ENCODE measurements around the gene DIAPH3.

DIAPH3 gene

DNA sequence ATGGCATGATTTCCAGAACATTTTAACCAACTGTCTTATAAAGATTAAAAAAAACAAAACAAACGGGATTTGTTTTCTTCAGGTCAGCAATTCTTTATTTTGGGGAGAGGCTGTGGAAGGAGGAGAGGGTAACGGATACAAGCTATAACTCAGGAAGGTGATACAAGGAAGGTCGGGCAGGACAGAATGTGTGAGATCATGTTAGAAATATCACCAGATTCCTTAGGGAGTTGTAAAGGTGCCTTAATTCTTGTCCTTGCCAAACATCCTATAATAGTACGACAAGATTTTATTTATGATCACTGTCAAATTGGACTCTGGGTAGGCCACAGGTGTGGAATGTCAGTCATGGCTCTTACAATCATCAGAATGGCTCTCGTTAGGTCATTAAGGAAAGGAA lies 503.1 kb downstream of the DIAPH3 start:
- DNase-seq = no peak

- DNase-seq = no peak
Observed at GRCh38 chr13:59659981-59660380, 503.7 kb downstream of the DIAPH3 start.

DNA sequence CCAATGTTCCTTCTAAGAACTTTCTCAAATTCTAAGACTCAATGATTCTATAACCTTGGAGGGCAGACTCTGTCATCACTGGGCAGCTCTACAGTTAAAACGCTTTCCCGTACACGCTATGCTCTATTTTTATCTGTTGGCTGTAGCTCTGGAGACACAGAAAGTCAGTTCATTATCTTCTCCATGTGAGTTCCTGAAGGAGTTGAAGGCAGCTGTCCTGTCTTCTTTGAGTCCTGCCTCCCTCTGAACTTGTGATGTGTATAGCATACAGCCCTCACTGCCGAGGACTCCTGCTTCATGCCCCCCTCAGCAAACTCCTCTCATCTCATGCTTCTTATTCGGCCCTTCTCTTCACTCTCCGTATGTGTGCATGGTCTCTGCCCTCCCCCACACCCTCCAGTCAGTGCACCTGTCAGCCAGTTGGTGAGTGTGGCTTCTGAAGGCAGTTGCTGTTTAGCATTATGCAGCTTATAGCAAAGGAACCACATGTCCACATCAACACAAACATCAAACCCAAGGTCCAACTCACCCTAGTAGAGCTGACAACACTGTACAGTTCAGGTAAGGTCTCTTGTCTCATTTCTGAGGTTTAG lies 504.9 kb downstream of the DIAPH3 start:
- DNase-seq = no peak

- DNase-seq = no peak
Observed at GRCh38 chr13:59658027-59658737, 505.5 kb downstream of the DIAPH3 start.

- DNase-seq = no peak
Observed at GRCh38 chr13:59653916-59654315, 509.8 kb downstream of the DIAPH3 start.

DNA sequence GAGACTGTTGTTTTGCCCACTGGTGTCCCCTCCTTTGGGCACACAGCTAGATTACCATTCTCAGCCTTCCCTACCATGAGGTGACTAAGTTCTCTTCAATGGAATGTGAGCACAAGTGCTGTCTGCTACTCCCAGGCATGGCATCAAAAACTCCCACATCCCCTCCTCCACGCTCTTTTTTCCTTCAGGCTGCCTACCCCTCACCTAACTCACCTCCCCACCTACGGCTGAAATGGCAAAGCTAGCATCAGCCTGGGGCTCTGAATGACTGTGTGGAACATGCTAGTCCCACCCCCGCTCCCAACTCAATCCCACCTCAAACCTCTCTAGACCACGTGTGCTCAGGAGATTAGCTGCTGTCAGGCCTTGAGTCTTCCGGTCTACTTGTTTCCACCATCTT lies 512.2 kb downstream of the DIAPH3 start:
- no peak for DNase-seq

- no peak for DNase-seq
Observed at GRCh38 chr13:59643906-59644626, 519.7 kb downstream of the DIAPH3 start.

DNA sequence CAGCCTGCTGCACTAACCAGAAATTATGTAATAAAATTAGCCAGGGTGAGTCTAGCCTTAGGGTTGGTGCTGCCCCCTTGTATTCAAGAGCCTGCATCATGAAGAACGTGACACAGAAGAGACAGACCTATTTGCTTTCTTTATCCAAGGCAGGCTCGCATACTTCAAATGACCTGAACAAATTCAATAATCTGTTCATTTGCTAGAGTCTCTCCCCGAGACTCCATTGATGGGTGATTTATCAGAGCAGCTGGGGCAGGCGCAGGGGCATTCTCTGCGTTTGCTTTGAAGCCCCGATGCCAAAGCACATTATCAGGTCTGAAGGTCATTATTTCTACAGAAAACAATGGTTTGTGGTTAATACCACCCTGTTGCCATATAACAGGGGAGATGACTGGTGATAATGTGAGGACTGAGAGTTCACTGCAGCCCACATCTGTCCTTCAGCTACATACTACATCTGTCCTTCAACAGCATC lies 520.3 kb downstream of the DIAPH3 start:
- peak; percentile 14 for DNase-seq

DNA sequence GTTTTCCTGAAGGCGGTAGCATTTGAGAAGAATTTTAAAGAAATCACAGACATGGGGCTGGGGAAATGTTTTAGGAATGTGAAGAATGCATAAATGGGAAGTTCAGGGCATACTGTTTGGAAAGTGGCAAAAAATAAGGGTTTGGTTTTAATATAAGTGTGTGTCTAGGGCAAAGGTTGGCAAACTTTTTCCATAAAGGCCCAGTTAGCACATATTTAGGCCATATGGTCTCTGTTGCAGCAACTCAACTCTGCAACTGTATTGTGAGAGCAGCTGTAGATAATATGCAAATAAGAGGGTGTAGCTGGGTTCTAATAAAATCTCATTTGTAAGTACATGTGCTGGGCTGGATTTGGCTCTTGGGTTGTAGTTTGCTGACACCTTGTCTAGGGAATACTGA lies 521.9 kb downstream of the DIAPH3 start:
- no peak for DNase-seq

GRCh38 chr13:59641261-59641660 lies 522.5 kb downstream of the DIAPH3 start:
- no peak for DNase-seq

DNA sequence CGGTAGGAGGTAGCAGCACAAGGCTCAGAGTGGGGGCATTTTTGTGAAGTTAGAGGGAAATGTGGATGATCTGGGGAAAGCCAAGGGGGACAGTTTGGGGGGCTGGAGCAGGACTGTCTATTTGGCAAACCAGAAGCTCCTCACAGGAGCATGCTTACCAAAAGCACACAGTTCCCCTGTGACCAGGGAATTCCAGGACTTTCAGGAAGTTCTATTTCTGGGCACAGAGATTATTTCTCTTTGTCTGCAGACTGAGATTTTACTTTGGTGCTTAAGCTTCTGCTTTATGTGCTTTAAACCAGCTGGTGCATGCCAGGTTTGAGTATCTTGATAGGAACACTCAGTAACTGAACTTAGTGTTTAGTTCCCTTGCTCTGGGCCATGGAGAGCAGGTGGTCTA lies 525.3 kb downstream of the DIAPH3 start:
- DNase-seq = no peak

- DNase-seq = no peak
Observed at GRCh38 chr13:59635589-59635988, 528.1 kb downstream of the DIAPH3 start.

DNA sequence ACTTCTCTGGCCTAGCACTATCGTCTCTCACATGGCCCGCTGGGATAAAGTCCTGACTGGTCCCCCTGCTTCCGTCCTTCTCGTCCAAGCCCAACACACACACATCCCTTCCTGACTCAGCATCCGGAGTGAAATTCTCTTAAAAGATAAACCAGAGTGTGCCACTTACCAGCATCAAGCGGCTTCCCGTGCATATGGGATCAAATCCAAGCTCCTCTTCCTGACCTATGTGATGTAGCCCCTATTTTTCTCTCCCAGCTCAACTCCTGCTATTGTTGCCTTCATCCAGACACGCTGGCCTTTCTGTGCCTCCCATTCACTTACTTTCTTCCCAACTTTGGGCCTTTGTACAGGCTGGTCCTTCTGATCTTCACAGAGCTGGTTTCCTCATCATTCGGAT lies 530.4 kb downstream of the DIAPH3 start:
- no peak for DNase-seq

DNA sequence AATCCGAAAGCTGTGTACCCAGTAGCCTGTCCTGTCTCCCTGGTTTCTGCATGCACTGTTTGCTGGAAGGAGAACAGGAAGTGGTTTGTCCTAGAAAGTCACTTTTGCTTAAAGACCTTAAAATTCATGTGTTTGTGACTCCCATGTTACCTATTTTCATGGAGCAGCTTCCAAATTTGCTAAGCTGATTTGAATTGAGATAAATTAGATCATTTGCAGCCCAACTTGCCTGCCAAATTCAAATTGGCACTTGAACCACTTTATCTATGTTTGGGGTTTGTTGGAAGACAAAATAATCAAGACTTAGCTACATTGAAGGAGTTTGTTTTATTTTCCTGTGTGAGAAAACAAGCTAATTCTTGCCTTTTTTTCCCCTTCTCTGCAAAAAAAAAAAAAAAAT lies 532.5 kb downstream of the DIAPH3 start:
- no peak for DNase-seq

- DNase-seq = no peak
Observed at GRCh38 chr13:59625111-59625510, 538.6 kb downstream of the DIAPH3 start.

GRCh38 chr13:59623206-59623915 lies 540.4 kb downstream of the DIAPH3 start:
- DNase-seq = no peak

DNA sequence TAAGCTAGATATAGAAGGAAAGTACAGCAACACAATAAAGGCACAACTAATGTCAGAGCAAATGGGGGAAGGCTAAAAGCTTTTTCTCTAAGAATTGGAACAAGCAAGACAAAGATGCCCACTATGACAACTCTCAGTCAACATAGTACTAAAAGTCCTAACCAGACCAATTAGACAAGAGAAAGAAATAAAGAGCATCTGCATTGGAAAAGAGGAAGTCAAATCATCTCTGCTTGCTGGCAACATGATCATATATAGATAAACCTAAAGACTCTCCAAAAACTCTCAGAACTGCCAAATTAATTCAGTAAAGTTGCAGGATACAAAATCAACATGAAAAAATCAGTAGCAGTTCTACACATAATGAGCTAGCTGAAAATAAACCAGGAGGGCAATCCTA lies 542.0 kb downstream of the DIAPH3 start:
- no peak for DNase-seq

Measured in NCI-H1048 (cell line).